ENCODE measurements around the gene PMPCA.

Gene PMPCA

DNA sequence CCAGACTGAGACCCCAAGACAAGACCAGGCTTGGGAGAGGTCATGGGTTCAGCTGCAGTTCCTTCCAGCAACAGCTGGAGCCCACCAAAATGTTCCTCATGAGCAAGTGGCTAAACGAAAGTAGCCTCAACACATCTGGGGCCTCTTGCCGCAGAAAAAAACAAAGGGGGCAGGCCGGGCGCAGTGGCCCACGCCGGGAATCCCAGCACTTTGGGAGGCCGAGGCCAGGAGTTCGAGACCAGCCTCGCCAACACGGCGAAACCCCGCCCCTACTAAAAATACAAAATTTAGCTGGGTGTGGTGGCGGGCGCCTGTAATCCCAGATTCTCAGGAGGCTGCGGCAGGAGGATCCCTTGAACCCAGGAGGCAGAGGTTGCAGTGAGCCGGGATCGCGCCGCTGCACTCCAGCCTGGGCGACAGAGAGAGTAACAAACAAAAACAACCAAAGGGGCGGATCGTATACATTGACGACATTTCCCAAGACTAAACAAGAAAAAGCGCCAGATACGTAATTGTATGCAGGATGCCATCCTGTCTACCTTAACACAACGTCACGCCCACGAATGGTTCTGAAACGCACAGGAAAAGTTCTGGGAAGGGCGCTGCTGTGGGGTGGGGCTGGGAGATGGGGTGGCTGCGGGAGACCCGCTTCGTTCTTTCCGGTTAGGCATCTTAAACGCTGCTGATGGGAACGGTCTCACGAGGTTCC lies 27.5 kb downstream of the PMPCA start:
- no peak for DNase-seq

DNA sequence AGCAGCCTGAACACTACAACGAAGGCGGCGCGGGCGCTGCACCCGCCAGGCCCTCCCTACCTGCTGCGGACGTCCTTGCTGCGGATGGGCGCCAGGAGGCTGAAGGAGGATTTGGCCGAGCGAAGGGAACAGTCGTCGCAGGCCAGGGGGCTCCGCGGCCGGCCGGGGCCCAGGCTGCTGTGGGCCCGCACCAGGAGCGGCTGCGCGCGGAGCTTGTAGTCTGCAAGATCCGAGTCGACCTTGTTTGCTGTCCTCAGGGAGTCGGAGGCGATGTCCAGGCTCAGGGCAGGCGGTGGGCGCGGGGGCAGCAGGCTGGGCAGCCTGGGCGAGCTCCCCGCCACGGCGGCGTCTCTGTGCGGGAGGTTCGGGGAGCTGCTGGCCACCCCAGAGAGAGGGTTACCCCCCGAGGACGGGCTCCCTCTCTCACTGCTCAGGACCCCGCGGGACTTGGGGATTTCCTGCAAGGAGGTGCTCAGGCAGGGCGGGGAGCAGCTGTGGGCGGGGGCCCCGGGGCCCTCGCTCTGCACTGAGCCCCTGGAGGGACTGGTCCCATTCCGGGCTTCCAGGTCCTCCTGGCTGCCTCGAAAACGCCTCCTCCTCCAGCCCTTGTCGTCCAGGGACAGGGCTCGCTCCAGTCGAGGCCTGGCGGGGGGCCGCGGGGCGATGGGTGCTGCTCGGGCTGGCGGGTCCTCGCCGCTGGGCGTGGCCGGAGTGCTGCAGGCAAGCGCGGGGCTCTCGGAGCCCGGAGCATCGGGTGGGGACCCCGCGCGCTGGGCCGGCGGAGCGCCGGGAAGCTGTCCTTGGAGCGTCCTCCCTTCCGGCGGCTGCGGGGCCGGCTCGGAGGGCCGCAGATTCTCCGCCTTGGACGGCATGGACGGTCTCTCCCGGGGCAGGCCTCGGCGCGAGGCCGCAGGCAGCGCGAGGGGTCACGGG lies 28.4 kb downstream of the PMPCA start:
- peak; percentile 39 for DNase-seq

DNA sequence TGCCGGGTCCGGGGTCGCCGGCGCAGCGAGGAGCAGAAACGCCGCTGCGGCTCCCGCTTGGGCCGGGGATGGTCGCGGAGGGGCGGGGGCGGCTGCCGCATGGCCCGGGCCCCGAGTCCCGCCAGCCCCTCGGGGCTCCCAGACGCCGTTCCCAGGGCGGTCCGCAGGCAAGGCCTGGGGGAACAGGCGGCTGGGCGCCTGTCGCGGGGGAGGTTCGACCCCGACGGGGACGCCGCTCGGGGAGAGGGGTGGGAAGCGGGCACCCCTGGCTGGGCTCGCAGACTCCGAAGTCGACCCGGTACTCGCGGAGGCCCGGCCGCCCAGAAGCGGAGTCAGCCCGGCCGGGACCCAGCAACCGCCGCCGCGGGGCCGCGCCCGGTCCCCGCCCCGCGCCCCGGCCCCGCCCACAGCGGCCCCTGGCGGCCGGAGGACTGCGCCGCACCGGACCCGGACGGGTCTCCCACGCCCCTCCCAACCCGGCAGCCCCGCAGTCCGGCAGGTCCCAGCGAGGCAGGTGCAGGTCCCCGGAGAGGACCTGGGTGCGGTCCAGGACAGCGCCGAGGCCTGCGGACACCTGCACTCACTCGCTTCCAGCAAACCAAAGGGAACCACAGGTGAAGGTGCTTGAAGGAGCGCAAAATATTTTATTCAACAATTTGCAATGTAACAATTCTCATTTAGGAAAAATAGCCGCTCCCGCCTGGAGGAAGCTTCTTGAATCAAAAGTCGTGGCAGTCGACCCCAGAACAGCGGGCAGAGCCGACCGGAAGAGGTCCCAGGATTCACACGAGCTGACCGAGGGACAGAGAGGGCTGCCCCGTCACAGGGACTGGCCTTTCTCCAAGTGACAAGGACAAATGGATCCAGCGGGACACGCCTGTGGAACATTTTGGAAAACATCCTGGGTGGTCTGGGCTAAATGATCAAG lies 29.3 kb downstream of the PMPCA start, which contains the start of gene INPP5E:
INPP5E (minus strand) TSS at position 365 of the 928 bp plus-strand sequence. CDS start 426 bp downstream, outside the sequence.
- DNase-seq = peak; percentile 80

DNA sequence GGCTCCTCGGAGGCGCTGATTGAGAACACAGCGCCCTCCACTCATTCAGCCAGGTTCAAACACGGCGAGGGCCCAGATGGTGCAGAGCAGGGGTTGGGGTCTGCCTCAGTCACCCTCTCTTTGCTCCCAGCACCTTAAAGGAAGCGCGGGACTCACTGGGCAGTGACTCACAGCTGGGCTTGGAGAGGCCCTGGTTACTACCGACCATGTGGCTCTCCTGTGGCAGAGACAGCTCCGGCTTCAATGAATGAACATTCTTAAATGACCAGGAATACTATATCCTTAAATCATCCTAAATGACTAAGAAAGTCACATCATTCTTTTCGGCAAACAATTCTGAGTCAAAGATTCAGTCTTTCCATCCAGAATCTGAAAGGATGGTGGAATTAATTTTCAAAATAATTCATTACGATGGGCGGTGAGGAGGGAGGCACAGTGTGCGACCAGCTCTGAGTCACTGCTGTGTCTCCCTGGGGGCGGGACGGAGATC lies 30.8 kb downstream of the PMPCA start:
- DNase-seq = no peak

DNA sequence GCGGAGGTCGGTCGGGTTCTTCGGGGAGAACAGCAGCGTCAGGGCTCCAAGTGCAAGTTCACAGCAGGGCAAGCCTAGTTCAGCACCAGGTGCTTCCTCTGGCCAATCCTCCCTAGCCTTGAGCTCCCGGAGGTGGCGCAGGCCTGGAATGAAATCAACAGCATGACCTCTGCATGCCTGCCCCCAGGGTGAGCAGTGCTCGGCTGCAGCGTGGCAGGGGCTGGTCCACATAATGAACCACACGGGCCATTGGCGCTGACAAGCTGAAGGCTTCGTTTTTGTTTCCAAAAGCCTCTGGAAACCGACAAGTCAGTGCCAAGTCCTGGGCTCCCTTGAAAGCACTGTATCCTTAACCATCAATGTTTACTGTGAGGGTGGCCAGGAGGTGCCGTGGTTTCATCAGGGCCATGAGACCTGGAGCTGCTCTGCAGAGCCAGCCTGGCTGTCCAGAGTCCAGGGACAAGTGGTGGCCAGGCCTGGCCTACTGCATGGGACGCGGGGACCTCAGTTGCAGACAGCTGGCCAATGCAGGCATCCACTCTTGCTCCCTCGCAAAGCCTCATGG lies 31.3 kb downstream of the PMPCA start:
- no peak for DNase-seq

DNA sequence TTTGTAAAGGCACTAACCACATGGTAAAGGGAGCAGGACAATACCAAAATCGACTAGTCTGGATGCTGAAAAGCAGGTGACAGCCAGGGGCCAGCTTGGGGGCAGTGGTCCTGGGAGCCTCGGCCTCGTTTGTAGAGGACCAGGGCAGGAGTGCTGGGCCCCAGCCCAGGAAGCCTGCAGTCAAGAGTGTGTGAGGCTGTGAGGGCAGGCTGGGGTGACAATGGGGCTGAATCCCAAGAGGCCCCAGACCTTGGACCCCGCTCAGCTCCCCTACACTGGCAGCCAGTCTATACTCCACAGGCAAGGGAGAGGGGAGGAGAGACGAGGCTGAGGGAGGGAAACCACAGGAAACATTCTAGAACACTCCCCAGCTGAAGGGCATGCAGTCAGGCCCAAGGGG lies 31.8 kb downstream of the PMPCA start:
- no peak for DNase-seq

DNA sequence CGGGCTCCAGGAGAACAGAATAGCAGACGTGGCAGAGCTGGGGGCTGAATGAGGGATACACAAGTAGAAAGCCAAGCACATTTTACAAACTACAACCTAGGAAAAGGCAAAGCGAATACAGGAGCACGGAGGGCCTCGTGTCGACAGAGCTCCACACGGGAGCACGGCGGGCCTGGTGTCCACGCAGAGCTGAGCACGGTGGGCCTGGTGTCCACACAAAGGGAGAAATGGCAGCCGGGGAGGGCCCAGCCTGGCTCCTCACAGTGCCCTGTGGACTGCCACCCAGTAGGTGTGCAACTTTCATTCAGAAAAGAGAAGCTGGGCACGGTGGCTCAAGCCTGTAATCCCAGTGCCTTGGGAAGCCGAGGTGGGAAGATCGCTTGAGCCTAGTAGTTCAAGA lies 32.6 kb downstream of the PMPCA start:
- no peak for DNase-seq

DNA sequence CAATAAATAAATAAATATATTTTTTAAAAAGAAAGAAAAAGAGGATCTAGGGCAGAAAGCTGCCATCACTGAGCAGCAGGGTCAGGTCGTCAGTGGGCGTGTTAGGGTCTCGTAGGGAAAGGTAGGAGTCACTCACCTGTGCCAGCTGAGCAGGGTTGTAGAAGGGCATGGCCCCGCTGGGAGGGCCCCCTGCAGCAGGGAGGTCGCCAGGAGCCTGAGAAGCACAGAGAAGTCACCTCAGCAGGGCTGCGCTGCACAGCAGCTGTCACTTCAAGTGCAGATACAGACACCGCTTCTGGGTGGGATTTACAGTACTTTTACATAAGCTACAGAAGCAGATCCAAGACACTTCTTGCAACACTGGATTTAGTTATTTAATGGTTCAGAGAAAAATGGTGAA lies 33.2 kb downstream of the PMPCA start:
- no peak for DNase-seq

DNA sequence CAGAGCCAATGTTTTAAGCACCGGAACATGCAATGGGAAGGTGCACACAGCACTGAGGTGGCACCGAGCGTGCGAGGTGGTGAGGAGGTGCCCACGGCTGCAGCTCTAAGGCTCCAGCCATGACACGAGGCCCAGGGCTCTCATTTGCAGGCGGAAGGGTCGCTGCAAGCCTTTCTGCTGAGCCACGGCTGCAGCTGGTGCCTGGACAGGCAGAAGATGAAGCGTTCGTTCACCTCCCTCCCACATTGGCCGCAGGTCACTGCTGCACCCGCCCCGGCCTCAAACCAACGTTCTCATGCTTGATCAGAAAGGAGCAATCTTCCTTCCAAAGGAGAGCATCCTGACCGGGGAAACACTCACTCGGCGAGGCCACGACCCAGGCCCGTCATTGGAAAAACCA lies 33.6 kb downstream of the PMPCA start:
- DNase-seq = no peak

DNA sequence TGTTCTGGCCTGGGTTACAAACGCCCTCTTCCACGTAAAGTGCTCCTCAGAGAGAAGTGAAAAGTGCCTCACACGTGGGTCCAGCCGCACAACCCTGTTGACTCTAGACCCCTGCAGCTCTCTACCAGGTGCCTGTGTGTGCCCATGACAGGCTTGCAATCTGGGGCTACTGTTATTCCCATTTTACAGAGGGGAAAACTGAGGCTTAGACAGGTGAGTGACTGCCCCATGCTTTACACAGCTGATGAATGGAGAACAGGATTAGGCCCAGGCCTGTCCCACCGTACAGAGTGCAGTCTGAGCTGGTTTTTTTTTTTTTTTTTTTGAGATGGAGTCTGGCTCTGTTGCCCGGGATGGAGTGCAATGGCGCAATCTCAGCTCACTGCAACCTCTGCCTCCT lies 35.3 kb downstream of the PMPCA start:
- no peak for DNase-seq

DNA sequence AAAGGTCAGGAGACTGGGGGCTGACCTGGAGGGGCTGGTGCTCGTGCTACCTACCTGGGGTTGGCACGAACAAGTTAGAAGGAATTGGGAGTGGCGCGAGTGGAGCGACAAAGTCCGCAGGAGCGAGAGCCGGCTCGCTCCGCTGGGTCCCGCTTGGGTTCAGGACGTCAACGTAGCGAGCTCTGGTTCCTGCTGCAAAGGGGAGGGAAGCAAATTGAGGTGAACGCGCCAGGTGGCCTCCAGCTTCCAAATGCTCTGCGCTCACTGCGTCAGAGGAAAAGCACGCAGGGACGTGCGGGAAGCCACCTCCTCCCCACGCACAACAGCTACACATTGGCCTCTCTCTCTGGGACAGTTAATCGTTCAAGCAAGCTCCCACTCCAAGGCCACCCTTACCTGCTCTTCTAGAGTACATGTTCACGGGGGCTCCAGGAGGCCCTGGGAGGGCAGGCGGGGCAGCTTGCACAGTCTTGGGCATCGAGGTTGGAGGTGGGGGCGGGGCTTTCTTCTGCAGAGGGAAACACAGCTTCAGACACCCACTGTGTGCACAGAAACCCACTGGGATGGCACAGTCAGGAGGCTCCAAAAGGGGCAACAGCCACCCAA lies 36.8 kb downstream of the PMPCA start:
- no peak for DNase-seq

DNA sequence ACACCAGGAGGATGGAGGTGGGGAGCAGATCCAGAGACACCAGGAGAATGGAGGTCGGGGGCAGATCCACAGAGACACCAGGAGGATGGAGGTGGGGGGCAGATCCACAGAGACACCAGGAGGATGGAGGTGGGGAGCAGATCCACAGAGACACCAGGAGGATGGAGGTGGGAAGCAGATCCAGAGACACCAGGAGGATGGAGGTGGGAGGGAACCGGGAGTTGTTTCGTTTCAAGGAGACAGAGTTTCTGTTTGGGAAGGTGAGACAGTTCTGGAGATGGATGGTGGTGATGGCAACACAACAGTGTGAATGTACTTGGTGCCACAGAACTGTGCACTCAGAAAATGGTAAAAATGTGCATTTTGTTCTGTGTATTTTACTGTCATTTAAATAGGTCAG lies 38.2 kb downstream of the PMPCA start:
- no peak for DNase-seq

DNA sequence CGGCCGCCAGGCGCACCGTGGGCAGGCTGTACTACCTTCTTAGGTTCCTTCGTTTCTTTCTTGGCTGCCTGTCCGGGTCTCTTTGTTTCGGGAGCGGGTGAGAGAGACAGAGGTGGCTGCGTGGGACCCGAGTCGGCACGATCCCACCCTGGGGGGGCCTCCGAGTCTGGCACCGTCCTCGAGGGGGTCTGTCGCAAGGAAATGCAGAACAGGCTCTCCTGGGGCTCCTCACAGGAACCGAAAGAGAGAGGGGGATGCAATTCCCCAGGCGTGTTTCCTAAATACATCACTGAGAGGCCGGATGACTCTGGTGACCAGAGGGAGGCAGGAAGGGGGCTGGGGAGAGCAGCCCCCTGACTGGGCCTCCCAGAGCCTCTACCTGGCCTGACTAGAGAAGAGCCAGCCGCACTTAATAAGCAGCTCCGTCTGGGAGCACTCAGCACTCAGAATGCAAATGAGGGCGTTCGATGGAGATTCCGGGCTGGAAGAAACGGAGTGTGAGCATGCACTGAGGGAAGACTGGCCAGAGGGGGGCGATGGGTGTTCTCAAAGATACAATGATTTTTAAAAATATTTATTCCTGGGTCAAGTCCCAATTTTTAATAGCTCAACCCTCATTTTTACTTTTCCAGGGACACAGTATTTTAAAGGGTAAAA lies 40.9 kb downstream of the PMPCA start:
- DNase-seq = no peak

DNA sequence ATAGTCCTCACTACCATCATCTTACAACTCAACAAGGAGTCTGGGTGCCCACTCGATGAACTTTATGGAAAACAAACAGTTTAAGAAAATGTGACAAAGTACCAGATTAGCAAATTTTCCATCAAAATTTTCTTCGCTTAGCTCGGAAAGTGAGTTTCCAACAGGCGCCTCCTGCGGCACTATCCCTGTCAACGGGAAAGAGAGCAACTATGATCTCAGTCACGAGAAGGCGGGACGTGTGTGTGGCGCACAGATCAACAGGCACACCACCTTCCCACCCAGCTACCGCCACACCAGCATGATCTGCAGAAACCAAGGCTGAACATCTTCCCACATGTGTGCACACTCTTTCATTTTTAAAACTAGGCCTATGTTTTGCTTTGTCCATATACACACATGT lies 42.9 kb downstream of the PMPCA start:
- DNase-seq = no peak

DNA sequence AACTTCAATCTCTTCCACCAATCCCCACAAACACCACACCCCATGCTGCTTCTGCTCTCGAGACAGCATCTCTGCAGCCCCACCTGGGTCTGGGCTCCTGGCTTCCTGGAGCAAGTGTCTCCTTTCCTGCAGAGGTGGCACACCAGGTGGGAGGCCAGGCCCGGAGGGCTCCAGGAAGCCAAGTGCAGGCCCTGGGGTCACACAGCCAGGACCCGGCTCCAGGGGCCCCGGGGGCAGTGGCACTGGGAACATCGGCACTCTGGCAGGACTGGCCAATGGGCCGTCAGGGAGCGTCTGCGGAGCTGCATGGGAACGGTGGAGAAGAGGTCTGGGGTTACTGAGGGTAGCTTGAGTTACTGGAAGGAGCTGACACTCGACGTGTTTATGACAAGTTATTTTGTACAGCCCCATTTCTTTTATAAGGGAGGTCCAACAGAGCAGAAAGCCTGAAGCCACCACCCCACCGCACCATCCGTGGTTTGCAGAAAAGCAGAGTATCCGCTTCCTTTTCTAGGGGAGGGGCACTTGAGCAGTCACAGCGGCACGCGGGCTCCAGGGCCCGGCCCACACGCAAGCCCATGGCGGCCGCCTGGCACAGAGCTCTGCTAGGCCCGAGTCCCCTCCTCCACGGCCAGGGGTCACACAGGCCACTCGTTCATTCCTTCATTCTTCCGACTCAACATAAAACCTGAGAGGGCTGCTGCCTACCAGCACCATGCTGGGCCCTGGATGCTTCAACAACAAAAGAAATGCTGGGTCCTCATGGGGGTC lies 43.8 kb downstream of the PMPCA start:
- DNase-seq = no peak

DNA sequence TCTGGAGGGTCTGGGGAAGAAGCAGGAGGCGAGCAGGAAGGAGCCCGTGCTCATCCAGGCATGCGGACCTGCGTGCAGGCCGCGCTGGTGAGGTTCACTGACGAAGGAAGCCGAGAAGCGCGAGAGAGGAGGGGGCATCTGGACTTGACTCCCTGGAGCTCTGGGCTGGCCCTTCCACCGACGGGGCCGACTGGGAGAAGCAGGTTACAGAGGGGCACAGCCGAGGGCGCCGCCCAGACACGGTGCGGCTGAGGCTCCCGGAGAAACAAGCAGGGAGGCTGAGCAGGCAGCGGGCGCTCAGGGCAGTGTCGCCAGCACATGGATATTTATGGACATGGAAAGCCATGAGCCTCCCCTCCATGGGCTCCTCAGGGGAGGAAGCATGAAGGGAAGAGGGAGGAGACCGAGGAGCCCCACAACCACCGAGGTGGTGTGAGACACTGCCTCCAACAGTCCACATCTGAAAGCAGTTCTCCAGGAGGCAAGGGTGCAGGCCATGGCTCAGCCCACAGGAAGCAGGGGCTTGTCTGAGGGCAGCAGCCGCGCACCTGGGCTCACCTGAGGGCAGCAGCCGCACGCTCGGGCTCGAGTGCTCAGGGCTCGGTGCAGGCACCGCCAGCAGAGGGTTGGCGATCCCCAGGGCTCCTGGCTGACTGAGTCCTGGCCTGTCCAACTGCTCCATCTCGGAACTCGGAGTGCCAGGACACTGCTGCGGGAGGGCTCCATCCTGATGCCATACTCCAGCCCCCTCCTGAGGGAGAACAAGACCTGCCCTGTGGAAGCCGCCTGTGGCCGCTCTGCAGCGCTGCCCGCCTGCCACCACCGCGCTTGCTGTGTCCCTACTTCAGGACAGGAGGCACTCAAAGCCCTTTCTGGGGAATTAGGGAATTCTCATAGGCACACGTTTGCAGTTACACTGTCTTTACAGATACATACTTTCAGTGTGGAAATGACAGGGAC lies 44.9 kb downstream of the PMPCA start:
- DNase-seq = no peak

DNA sequence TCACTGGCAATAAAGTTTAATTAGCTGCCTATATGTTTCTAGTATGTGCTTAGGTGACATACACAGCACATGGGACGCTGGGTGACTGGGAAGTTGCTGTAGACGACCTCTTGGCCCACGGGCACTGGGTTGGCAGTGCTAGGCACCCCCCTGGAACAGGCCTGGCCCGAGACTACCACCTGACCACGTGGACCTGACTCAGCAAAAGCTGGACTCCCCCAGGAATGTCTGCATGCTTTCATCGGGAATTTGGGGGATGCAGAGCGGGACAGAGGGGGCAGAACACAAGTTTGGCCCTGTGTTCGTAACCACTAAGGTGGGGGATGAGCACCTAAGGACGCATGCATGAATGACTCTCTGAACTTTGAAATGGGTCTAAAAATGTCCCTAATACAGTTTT lies 45.8 kb downstream of the PMPCA start:
- DNase-seq = no peak

DNA sequence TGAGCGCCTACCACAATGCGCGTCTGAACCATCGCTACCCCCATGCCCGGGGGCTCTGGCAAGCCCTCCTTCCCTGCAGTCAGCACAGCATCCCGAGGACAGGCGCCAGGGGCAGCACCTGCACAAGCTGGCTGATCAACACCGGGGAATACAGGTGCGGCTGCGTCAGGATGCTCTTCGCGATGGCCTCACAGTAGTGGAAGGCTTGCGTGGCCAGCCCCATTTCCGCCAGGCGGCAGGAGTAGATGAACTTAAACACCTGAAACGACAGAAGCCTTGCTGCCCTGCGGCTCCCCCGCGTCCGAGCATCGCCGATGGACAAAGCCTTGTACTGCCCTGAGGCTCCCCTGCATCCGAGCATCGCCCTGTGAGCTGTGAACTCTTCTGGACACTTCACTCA lies 46.9 kb downstream of the PMPCA start:
- no peak for DNase-seq

DNA sequence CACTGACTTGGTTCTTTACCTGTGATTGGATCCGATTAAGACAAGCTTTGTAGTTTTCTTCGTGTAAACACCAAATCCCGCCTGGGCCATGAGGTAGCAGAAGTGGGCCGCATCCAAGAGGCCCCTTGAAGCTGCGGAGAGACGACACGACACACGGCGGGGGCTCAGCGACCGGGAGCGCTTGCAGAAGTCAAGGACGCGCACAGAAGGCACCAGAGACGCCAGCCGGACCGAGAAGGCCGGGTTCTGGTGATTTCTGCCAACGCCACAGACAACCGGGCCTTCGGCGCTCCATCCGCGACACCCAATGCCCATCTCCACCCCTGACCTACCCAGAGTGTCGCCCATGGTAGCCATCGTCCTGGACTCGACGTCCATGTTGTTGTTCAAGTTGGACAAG lies 49.0 kb downstream of the PMPCA start:
- DNase-seq = no peak
